HepG2 (cell line): ENCODE results near the gene EWSR1. TPM values are rescaled to one million over a fixed set of nuclear protein-coding genes. Genes with fewer than 3 reads are reported as not detected.

ENCODE experiments used
- ATAC-seq: fragments of 200-7000 bp; cut with Tn5 transposase; 3 replicates; pipeline ENCODE4 v1.9.1; 2020; ENCODE audit warnings: mild to moderate bottlenecking, moderate library complexity
- BruUV-seq: library from RNA; stranded (reverse); fragments of 400-500 nt; replicated peaks from 2 replicates; lab custom pipeline; 2021; lab: Mats Ljungman, UMichigan
- CTCF ChIA-PET: fragments of 300-600 bp; formaldehyde crosslinking; extraction: SDS; loops from one replicate; lab custom pipeline; 2021; ENCODE audit warnings: low total read pairs, inconsistent platforms, low intra/inter-chr PET ratio; lab: Yijun Ruan, JAX
- POLR2A ChIA-PET: fragments of 350-600 bp; sonication (Branson Sonifier 250); formaldehyde crosslinking; loops from one replicate; lab custom pipeline; 2020; ENCODE audit warnings: antibody characterized with exemption, inconsistent platforms; lab: Yijun Ruan, JAX
- DNase-seq: peaks from one replicate; pipeline ENCODE4 v3.0.0-alpha.2; 2015; ENCODE audit warnings: low spot score
- FAIRE-seq: peaks from 3 replicates; lab custom pipeline; 2011; peaks lifted over from hg19 to GRCh38; lab: Jason Lieb, UNC
- H2AFZ ChIP-seq: one replicate; pipeline ENCODE4 v1.6.1; 2011; ENCODE audit warnings: low read length, inconsistent platforms
- H3K27ac ChIP-seq: fragments of 300-600 bp; 3 replicates; pipeline ENCODE4 v1.8.0; 2011; ENCODE audit warnings: mixed run types, mild to moderate bottlenecking, mixed read lengths, low read length, inconsistent platforms; ENCODE audit not compliant: insufficient read depth; ENCODE audit errors: extremely low read length
- H3K27me3 ChIP-seq, 2 experiments: fragments of 200-600 bp in 1 of 2; 2 replicates in 1 of 2; 3 replicates in 1 of 2; pipeline versions ENCODE4 v1.6.0 to v1.8.0; 2011; ENCODE audit warnings: low read length in 2 of 2, mild to moderate bottlenecking in 2 of 2, moderate library complexity in 2 of 2, inconsistent platforms in 1 of 2; ENCODE audit not compliant: insufficient read depth in 2 of 2, control insufficient read depth in 1 of 2
- H3K36me3 ChIP-seq, 2 experiments: fragments of 200-600 bp in 1 of 2; replicated peaks in 1 of 2; 2 replicates in 1 of 2; 3 replicates in 1 of 2; pipeline versions ENCODE4 v1.5.1 to v1.8.0; 2011; ENCODE audit warnings: low read length in 2 of 2, inconsistent platforms in 1 of 2; ENCODE audit not compliant: insufficient read depth in 2 of 2, control insufficient read depth in 1 of 2
- H3K4me1 ChIP-seq: 2 replicates; pipeline ENCODE4 v1.5.1; 2012; ENCODE audit warnings: low read length, inconsistent platforms; ENCODE audit not compliant: insufficient read depth
- H3K4me2 ChIP-seq: 2 replicates; pipeline ENCODE4 v1.6.0; 2011; ENCODE audit warnings: low read depth, low read length, inconsistent platforms
- H3K4me3 ChIP-seq, 3 experiments: fragments of 200-600 bp in 1 of 3; sonication (generic), shearing (Covaris generic) in 1 of 3; replicated peaks in 1 of 3; 2 replicates each; pipeline ENCODE4 v1.5.1; 2011 to 2016; ENCODE audit warnings: low read length in 3 of 3, inconsistent platforms in 2 of 3, low read depth in 2 of 3, mild to moderate bottlenecking in 2 of 3, control low read depth in 1 of 3, mixed read lengths in 1 of 3; ENCODE audit not compliant: insufficient read depth in 1 of 3
- H3K79me2 ChIP-seq: one replicate; pipeline ENCODE4 v1.6.1; 2011; ENCODE audit warnings: low read length, inconsistent platforms; ENCODE audit not compliant: insufficient read depth
- H3K9ac ChIP-seq: 2 replicates; pipeline ENCODE4 v1.6.0; 2011; ENCODE audit warnings: mild to moderate bottlenecking, low read depth, low read length, inconsistent platforms; ENCODE audit not compliant: insufficient read depth
- H3K9me3 ChIP-seq: 2 replicates; pipeline ENCODE4 v1.5.1; 2012; ENCODE audit warnings: mild to moderate bottlenecking, low read length
- H4K20me1 ChIP-seq: 2 replicates; pipeline ENCODE4 v1.6.0; 2011; ENCODE audit warnings: inconsistent platforms, mild to moderate bottlenecking, low read length, moderate library complexity; ENCODE audit not compliant: insufficient read depth
- MBNL3 ChIP-seq: fragments of 250-450 bp; sonication (Bioruptor Pico); conservative IDR thresholded peaks from 2 replicates; pipeline ENCODE4 v1.8.0; 2022; ENCODE audit warnings: mild to moderate bottlenecking, inconsistent platforms
- PITX1 ChIP-seq: sonication (generic); formaldehyde crosslinking; IDR thresholded peaks from 2 replicates; pipeline ENCODE4 v1.5.1; 2020; ENCODE audit warnings: mild to moderate bottlenecking, missing genetic modification reagents
- TBL1XR1 ChIP-seq: fragments of 150-350 bp; IDR thresholded peaks from 2 replicates; pipeline ENCODE4 v1.6.1; 2014; ENCODE audit warnings: borderline replicate concordance, low read length; ENCODE audit not compliant: partially characterized antibody
- USF2 ChIP-seq, 2 experiments: sonication (generic) in 1 of 2; formaldehyde crosslinking in 1 of 2; IDR thresholded peaks; 2 replicates each; pipeline versions ENCODE4 v1.5.1 to v1.6.1; 2011 to 2020; ENCODE audit warnings: borderline replicate concordance in 1 of 2, low read depth in 1 of 2, low read length in 1 of 2, mild to moderate bottlenecking in 1 of 2, missing genetic modification reagents in 1 of 2, moderate library complexity in 1 of 2
- ZNF180 ChIP-seq: sonication (generic); formaldehyde crosslinking; IDR thresholded peaks from 2 replicates; pipeline ENCODE4 v1.4.0; 2020; ENCODE audit warnings: low read depth, missing genetic modification reagents, borderline replicate concordance
- ZNF776 ChIP-seq: sonication (generic); formaldehyde crosslinking; IDR thresholded peaks from 2 replicates; pipeline ENCODE4 v1.4.0; 2020; ENCODE audit warnings: mild to moderate bottlenecking, missing genetic modification reagents
- WGBS: methylation state at CpG from one replicate; pipeline ENCODE4 v1.1.6; 2017; ENCODE audit warnings: low lambda C conversion rate; 5-methylcytosine and 5-hydroxymethylcytosine counted together
- in situ Hi-C: cut with HindIII; loops from 2 replicates; pipeline ENCODE4 v1.10.0; 2017; ENCODE audit warnings: low pct_unique_long_range_greater_than_20kb; ENCODE audit not compliant: extremely low pct_ligation_motif_present
- intact Hi-C: fragments of 100-400 bp; cut with micrococcal nuclease; formaldehyde crosslinking; loops from one replicate; pipeline ENCODE4 v1.10.0; 2022; ENCODE audit not compliant: unreplicated experiment
- polyA plus RNA-seq, 8 experiments: library from polyadenylated mRNA; depleted of rRNA in 3 of 8; stranded (reverse) in 7 of 8; unstranded in 1 of 8; fragments of >200 nt; fragmentation: Illumina TruSeq in 4 of 8; extraction: Trizol in 4 of 8; gene quantifications; 2 replicates each; pipeline versions ENCODE4 v1.2.1 to v1.2.3, GENCODE V29; 2011 to 2016; ENCODE audit warnings: low read depth in 4 of 8, missing spikeins in 1 of 8, mixed read lengths in 1 of 8; ENCODE audit not compliant: insufficient read depth in 1 of 8
- total RNA-seq, 5 experiments: library from RNA; depleted of rRNA; stranded (reverse); fragments of >200 nt; fragmentation: Illumina TruSeq; extraction: Trizol; gene quantifications; 2 replicates each; pipeline ENCODE4 v1.2.3, GENCODE V29; 2016; ENCODE audit warnings: low read depth in 1 of 5
- TF ChIP-seq, protein P1 (sequence below): sonication (generic); formaldehyde crosslinking; IDR thresholded peaks from 2 replicates; pipeline ENCODE4 v1.9.0; 2021; ENCODE audit warnings: missing genetic modification reagents, mild to moderate bottlenecking, borderline replicate concordance
- TF ChIP-seq, protein P2 (sequence below): sonication (generic); formaldehyde crosslinking; IDR thresholded peaks from 2 replicates; pipeline ENCODE4 v1.5.1; 2020; ENCODE audit warnings: missing genetic modification reagents, mild to moderate bottlenecking, borderline replicate concordance

Gene EWSR1
- total and polyA plus RNA-seq, 2 of the 13 experiments (the other 11 are each of a cell fraction or from before 2014, with no cell fraction given), result 211 to 326 TPM

DNA sequence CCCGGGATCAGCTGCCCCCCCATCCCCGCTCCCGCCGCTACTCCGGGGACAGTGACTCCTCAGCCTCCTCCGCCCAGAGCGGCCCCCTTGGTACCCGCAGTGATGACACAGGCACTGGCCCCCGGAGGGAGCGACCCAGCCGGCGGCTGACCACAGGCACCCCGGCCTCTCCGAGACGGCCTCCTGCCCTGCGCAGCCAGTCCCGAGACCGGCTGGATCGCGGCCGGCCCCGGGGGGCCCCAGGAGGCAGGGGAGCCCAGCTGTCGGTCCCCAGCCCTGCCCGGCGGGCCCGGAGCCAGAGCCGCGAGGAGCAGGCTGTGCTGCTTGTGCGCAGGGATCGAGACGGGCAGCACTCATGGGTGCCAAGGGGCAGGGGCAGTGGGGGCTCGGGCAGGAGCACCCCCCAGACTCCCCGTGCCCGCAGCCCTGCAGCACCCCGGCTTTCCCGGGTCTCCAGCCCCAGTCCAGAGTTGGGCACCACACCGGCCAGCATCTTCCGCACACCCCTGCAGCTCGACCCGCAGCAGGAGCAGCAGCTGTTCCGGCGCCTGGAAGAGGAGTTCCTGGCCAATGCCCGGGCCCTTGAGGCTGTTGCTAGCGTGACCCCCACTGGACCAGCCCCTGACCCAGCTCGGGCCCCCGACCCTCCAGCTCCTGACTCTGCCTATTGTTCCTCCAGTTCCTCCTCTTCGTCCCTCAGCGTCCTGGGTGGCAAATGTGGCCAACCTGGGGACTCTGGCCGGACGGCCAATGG is 43.6 kb downstream of the EWSR1 start:
- BruUV-seq, result no TSS peak
- Histone ChIP-seq H3K79me2 (no peaks in the 10 kb centered on the region), H3K36me3 (no peaks in the 10 kb centered on the region), H3K4me3 (no peak overlapping the region), H3K27ac (no peak overlapping the region), H3K4me1 (peaks cover 58% of the 10 kb centered on the region), H3K9ac (no peak overlapping the region), H4K20me1 (no peaks in the 10 kb centered on the region; the same call in 1 of the 2 replicates), H3K4me2 (no peak overlapping the region), H3K27me3 (peaks cover 7 to 34% of the 10 kb centered on the region in 2 experiments), H2AFZ (no peak overlapping the region), H3K9me3 (no peaks in the 10 kb centered on the region)
- in situ Hi-C loops, result no loop called here
- intact Hi-C loops, result no loop called here
- DNase-seq, result no peak
- POLR2A ChIA-PET, result no interaction called here
- CTCF ChIA-PET, result no interaction called here
- TF ChIP-seq USF2 (IDR thresholded peaks at IDR 0.05; ENCODE audit: low read depth, low read length) (no peak), USF2 (CRISPR knock-in tag; IDR thresholded peaks at IDR 0.05; ENCODE audit: borderline replicate concordance) (no peak), TBL1XR1 (no peak), PITX1 (CRISPR knock-in tag) (no peak), MBNL3 (CRISPR knock-in tag) (no peak), ZNF180 (no peak), ZNF776 (no peak)
- TF ChIP-seq, protein P1, sequence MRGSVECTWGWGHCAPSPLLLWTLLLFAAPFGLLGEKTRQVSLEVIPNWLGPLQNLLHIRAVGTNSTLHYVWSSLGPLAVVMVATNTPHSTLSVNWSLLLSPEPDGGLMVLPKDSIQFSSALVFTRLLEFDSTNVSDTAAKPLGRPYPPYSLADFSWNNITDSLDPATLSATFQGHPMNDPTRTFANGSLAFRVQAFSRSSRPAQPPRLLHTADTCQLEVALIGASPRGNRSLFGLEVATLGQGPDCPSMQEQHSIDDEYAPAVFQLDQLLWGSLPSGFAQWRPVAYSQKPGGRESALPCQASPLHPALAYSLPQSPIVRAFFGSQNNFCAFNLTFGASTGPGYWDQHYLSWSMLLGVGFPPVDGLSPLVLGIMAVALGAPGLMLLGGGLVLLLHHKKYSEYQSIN (CRISPR knock-in tag), result no peak
- TF ChIP-seq, protein P2, sequence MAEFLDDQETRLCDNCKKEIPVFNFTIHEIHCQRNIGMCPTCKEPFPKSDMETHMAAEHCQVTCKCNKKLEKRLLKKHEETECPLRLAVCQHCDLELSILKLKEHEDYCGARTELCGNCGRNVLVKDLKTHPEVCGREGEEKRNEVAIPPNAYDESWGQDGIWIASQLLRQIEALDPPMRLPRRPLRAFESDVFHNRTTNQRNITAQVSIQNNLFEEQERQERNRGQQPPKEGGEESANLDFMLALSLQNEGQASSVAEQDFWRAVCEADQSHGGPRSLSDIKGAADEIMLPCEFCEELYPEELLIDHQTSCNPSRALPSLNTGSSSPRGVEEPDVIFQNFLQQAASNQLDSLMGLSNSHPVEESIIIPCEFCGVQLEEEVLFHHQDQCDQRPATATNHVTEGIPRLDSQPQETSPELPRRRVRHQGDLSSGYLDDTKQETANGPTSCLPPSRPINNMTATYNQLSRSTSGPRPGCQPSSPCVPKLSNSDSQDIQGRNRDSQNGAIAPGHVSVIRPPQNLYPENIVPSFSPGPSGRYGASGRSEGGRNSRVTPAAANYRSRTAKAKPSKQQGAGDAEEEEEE, result no peak
- no peak for ATAC-seq
- 89% methylated on average over 19 of the region's 50 CpGs for WGBS
- FAIRE-seq, result no peak
